Subcutaneous abdominal adipose tissue (tissue), 5 donors: ENCODE results near the gene ALDH1A2.
"Not testable (repeated sequence)": the region's sequence is repeated elsewhere in the genome, so short reads cannot be mapped to it uniquely, and the experiment has no call there.

Source experiments
- H3K27ac ChIP-seq: one replicate; pipeline ENCODE4 v1.7.0; 2013; ENCODE audit warnings: low read depth, mild to moderate bottlenecking, inconsistent platforms, low read length, moderate library complexity
- H3K27me3 ChIP-seq, 5 donors: one replicate each; pipeline ENCODE4 v1.7.0; 2013; ENCODE audit warnings: low read length in 5 of 5, inconsistent platforms in 1 of 5; ENCODE audit not compliant: control insufficient read depth in 5 of 5, insufficient read depth in 4 of 5
- H3K36me3 ChIP-seq, 5 donors: one replicate each; pipeline ENCODE4 v1.7.0; 2013; ENCODE audit warnings: low read length in 5 of 5; ENCODE audit not compliant: control insufficient read depth in 5 of 5, insufficient read depth in 5 of 5
- H3K4me1 ChIP-seq, 5 donors: one replicate each; pipeline ENCODE4 v1.7.0; 2013; ENCODE audit warnings: low read length in 5 of 5, mild to moderate bottlenecking in 3 of 5, moderate library complexity in 1 of 5; ENCODE audit not compliant: control insufficient read depth in 5 of 5, insufficient read depth in 5 of 5
- H3K4me3 ChIP-seq, 5 donors: one replicate each; pipeline ENCODE4 v1.7.0; 2013; ENCODE audit warnings: low read length in 5 of 5, low read depth in 1 of 5
- H3K9ac ChIP-seq, 5 donors: one replicate each; pipeline ENCODE4 v1.7.0; 2013; ENCODE audit warnings: low read length in 5 of 5, mild to moderate bottlenecking in 4 of 5, moderate library complexity in 3 of 5
- H3K9me3 ChIP-seq, 5 donors: one replicate each; pipeline ENCODE4 v1.7.0; 2013; ENCODE audit warnings: low read length in 5 of 5; ENCODE audit not compliant: control insufficient read depth in 5 of 5
- donor health status: healthy.
- donor health status: healthy.
- donor health status: healthy.
- donor health status: healthy.
- donor health status: healthy.

ALDH1A2 gene

DNA sequence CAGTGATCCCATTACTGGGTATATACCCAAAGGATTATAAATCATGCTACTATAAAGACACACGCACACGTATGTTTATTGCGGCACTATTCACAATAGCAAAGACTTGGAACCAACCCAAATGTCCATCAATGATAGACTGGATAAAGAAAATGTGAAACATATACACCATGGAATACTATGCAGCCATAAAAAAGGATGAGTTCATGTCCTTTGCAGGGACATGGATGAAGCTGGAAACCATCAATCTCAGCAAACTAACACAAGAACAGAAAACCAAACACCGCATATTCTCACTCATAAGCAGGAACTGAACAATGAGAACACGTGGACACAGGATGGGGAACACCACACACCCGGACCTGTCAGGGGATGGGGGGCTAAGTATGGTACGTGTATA is 20.1 kb downstream of the ALDH1A2 start:
- not testable (repeated sequence) for H3K4me1 ChIP-seq, H3K9ac ChIP-seq, H3K27me3 ChIP-seq, H3K9me3 ChIP-seq, H3K4me3 ChIP-seq, H3K36me3 ChIP-seq, H3K27ac ChIP-seq

DNA sequence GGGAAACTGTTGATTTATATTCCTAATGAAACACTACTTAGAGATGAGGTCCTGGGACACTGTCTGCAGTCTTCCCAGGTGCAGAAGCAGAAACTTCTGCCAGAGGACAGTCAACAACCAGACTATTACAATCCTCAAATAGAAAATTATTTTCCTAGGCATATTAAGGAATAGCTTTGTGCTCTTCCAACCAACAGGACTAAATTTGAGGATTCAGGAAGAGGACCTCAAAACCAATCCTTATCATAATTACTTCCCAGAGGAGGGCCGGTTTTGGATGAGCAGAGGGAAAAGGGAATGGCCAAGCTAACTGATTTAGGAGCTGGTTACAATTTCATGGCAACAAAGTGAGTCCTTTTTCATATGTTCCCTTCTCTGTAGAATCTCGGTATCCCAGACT is 21.0 kb downstream of the ALDH1A2 start:
- no peaks in the 10 kb centered on the region for H3K9me3 ChIP-seq
- no peak overlapping the region for H3K9ac ChIP-seq
- H3K27me3 ChIP-seq, result peaks cover 0 to 2% (median 0%) of the 10 kb centered on the region in 5 donors
- no peaks in the 10 kb centered on the region for H3K4me1 ChIP-seq
- H3K36me3 ChIP-seq, result no peaks in the 10 kb centered on the region
- H3K27ac ChIP-seq, result no peak overlapping the region
- no peak overlapping the region for H3K4me3 ChIP-seq

DNA sequence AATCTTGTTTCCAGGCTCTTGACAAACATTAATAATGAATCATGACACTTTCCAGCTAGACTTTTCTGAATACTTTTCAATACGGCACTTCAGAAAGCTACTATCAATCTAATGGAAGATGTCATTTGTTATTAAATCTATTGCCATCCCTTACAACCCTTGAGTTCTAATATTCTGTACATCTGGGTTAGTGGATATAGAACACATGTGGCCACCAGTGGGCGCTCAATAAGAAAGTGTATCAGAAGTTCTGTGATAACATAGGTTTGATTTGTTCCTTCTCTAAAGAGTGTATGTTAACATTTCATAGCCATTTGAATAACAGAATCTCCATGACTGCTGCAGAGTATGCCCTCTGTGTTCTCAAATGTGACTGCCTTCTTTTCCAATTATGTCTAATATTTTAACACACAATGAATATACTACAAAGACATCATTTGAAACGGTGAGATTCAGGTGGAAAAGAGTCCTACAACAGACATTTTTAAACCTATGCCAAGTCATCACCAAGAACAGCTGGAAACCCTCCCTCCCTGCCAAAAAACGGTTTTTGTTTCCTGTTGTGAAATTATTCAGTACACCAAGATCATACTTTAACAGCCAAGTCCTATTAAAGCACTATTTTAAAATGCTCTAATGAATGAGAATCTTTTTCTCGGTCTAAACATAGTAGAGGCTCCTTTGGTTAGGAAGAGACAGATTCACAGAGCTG is 22.2 kb downstream of the ALDH1A2 start:
- no peak overlapping the region for H3K4me3 ChIP-seq
- H3K9me3 ChIP-seq, result no peaks in the 10 kb centered on the region
- no peak overlapping the region for H3K9ac ChIP-seq
- H3K27me3 ChIP-seq, result peaks cover 0 to 2% (median 0%) of the 10 kb centered on the region in 5 donors
- H3K27ac ChIP-seq, result no peak overlapping the region
- H3K4me1 ChIP-seq, result no peaks in the 10 kb centered on the region
- no peaks in the 10 kb centered on the region for H3K36me3 ChIP-seq

DNA sequence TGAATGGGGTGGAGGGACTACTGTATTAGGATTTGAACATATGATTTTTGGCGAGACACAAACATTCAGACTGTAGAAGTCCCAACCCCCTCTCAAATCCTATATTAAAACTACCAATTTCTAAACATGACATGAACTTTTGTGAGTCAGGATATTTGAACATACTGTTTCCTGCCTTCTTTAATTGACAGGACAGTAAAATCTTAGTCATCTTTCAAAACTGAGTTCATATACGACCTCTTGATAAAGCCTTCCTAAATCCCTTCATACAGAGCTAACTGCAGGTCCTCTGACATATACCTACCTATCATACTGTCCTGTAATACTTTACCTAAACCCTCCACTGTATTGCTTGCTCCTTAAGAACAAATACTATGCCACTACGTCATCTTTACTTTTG is 23.5 kb downstream of the ALDH1A2 start:
- H3K9me3 ChIP-seq, result no peaks in the 10 kb centered on the region
- H3K4me3 ChIP-seq, result no peak overlapping the region
- H3K9ac ChIP-seq, result no peak overlapping the region
- H3K27me3 ChIP-seq, result peaks cover 0 to 2% (median 0%) of the 10 kb centered on the region in 5 donors
- peaks cover 0 to 4% (median 0%) of the 10 kb centered on the region in 5 donors for H3K4me1 ChIP-seq
- no peak overlapping the region for H3K27ac ChIP-seq
- H3K36me3 ChIP-seq, result no peaks in the 10 kb centered on the region

DNA sequence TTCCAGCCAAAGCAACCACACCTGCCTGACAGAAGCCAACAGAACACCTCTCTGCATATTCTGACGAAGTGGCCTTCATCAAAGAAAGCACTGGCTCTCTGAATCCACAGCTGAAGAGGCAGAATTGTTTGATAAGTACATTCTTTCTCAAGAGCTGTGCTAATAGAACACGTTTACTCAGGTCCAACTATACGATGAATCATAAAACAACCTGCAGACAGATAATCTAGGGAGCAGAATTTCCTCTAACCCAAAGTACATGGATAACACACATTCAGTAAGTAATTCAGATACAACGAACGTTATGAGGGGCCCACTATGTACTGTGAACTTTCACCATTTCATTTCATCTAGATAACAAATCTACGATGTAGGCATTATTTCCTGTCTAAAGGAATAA is 25.4 kb downstream of the ALDH1A2 start:
- H3K4me1 ChIP-seq, result peaks cover 0 to 4% (median 0%) of the 10 kb centered on the region in 5 donors
- H3K27ac ChIP-seq, result no peak overlapping the region

DNA sequence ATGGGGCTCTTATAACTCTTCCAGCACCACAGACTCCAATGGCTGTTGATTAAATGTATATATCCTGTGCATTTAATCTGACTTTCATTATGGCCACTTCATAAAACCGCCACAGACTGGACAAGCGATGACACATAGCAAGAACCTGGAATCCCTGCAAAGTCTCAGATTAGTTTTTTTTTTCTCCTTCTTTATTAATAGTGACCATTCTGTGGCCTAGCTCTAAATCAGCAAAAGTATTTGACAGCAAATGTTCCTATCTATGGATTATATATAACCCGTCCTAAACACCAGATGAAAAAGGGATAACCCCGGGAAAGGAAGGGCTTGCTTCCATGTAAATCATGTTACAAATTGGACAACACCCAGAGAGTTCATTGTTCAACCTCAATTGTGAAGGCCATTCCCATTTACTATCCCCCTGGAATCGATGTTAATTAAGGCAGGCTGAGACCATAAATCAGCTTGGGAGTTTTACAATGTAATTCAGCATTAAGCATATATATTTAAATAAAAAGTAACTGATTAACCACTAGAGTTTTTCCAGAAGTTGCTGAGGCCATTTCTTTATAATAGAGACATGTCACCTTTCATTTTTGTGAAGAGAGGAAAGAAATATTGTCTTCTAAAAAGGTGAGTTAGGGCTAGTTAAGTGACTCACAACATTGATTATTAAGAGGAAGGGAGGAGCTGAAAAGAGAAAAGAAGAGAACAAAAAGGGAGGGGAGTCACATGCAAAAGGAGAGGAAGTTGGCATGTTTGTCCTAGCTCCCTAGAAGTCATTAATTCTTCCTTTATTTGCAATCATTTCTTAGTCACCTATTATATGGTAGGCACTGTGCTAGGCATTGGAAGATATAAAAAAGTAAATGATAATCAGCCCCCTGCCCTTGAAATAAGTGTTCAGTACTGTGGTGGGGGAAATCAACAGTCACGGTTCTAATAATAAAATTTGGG is 26.2 kb downstream of the ALDH1A2 start:
- Histone ChIP-seq H3K27me3 (peaks cover 0 to 2% (median 0%) of the 10 kb centered on the region in 5 donors), H3K9ac (no peak overlapping the region), H3K4me1 (peaks cover 0 to 4% (median 0%) of the 10 kb centered on the region in 5 donors), H3K9me3 (no peaks in the 10 kb centered on the region), H3K36me3 (no peaks in the 10 kb centered on the region), H3K27ac (no peak overlapping the region), H3K4me3 (no peak overlapping the region)

More for the DNA sequence above, 25.4 kb downstream of the ALDH1A2 start:
- no peaks in the 10 kb centered on the region for H3K9me3 ChIP-seq
- no peaks in the 10 kb centered on the region for H3K36me3 ChIP-seq
- no peak overlapping the region for H3K4me3 ChIP-seq
- H3K9ac ChIP-seq, result no peak overlapping the region
- peaks cover 0 to 2% (median 0%) of the 10 kb centered on the region in 5 donors for H3K27me3 ChIP-seq

DNA sequence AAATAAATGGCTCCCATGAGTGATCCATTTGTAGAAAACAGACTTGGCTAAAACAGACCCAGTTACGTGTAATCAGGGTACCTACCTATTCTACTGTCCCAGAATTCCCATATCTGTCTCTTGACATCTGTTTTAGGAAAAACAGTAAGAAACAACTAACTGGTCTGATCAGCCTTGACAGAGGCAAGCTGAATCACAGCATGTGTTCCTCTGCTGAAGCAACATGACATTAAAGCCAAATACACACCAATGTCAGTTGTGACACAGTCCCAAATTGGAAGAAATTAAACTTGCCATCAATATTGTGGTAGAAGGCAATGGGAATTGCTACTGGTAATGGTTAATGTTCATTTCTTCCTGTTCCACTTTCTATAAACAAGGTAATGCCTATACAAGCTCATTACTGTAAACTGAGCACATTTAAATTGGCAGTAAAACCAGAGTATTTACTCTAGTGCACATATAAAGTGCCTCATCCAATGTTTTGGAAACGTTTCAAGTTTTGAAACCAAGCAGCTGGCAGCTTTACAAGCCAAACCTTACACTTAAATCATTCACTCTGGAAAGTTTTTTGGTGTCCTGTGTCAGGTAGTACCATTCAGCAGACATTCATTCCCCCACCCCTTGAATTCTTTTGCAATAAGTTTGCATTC is 27.0 kb downstream of the ALDH1A2 start:
- Histone ChIP-seq H3K4me1 (peaks cover 0 to 4% (median 0%) of the 10 kb centered on the region in 5 donors), H3K9ac (no peak overlapping the region), H3K27ac (no peak overlapping the region), H3K9me3 (no peaks in the 10 kb centered on the region), H3K4me3 (no peak overlapping the region), H3K36me3 (no peaks in the 10 kb centered on the region), H3K27me3 (peaks cover 0 to 2% (median 0%) of the 10 kb centered on the region in 5 donors)

DNA sequence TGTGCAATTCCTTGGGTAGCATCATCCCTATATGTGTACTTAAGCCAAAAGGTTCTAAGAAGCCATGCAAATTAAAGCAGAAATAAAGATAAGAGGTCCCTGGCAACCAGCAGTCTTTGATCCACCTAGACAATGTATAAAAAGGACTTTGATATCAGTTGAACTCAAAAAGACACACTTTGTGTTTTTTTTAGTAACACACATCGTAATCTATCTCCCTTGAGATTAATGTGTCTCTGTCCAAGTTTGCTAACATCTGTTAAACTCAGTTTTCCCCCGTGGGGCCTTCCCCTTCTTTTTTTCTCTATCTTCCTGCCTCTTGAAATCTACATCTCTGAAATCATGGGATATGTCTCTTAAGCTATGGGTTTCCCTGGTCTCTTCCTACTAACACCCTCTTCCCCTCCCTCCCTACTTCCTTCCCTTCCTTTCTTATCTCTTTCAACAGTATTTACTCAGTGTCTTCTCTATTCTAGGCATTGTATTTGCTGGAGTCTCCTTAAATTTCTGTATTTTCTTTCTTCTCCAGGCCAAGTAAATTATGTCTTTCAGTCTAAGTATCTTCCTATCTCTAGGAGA is 27.7 kb downstream of the ALDH1A2 start:
- Histone ChIP-seq H3K27me3 (peaks cover 0 to 2% (median 0%) of the 10 kb centered on the region in 5 donors), H3K9ac (no peak overlapping the region), H3K4me3 (no peak overlapping the region), H3K36me3 (no peaks in the 10 kb centered on the region), H3K9me3 (no peaks in the 10 kb centered on the region), H3K4me1 (peaks cover 0 to 4% (median 0%) of the 10 kb centered on the region in 5 donors), H3K27ac (no peak overlapping the region)

DNA sequence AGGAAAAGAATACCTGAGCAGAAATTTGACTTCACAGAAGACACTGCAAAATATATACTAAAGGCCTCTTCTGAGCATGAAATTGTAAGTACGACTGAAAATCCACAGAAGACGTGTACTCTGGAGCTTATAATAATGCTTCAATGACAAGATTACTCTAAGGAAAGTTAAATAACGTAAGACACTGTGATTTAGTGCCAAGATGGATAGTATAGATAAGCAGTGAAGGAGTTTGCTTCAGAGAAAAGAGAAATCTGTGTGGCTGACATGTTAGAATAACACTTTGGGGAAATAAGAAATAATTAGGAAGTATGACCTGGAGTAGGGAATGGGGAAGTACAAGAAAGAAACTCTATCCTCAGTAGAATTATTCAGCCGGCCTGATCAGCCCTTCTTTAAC is 28.9 kb downstream of the ALDH1A2 start:
- Histone ChIP-seq H3K9me3 (no peaks in the 10 kb centered on the region), H3K9ac (no peak overlapping the region), H3K4me1 (peaks cover 0 to 4% (median 0%) of the 10 kb centered on the region in 5 donors), H3K4me3 (no peak overlapping the region), H3K27ac (no peak overlapping the region), H3K36me3 (no peaks in the 10 kb centered on the region), H3K27me3 (no peaks in the 10 kb centered on the region)
